WTC11 (cell line): ENCODE measurements around the gene KCNG4. TPM values are rescaled to one million over a fixed set of nuclear protein-coding genes. Genes with fewer than 3 reads are reported as not detected.

Experiments
- ATAC-seq: fragments of 200-7000 bp; cut with Tn5 transposase; 2 replicates; pipeline ENCODE4 v1.10.0; 2021; ENCODE audit warnings: mild to moderate bottlenecking, moderate library complexity
- CTCF ChIA-PET: fragments of 300-600 bp; sonication (Branson Sonifier 250); formaldehyde crosslinking; loops from one replicate; lab custom pipeline; 2021; ENCODE audit warnings: antibody characterized with exemption; lab: Charles Lee
- POLR2A ChIA-PET: fragments of 350-600 bp; sonication (Branson Sonifier 250); formaldehyde crosslinking; loops from one replicate; lab custom pipeline; 2021; ENCODE audit warnings: antibody characterized with exemption; lab: Charles Lee
- DNase-seq: peaks from one replicate; pipeline ENCODE4 v3.0.0; 2021; ENCODE audit warnings: low spot score
- H3K27ac Mint-ChIP-seq: 2 replicates; pipeline ENCODE4 v1.8.0; 2021; ENCODE audit warnings: mixed read lengths
- H3K27me3 Mint-ChIP-seq: 2 replicates; pipeline ENCODE4 v1.8.0; 2021; ENCODE audit warnings: low read depth, mild to moderate bottlenecking, moderate library complexity, mixed read lengths
- H3K36me3 Mint-ChIP-seq: 2 replicates; pipeline ENCODE4 v1.8.0; 2021; ENCODE audit warnings: mixed read lengths
- H3K4me1 Mint-ChIP-seq: 2 replicates; pipeline ENCODE4 v1.8.0; 2022; ENCODE audit warnings: mixed read lengths
- H3K4me3 Mint-ChIP-seq: 2 replicates; pipeline ENCODE4 v1.8.0; 2021; ENCODE audit warnings: mild to moderate bottlenecking, moderate library complexity, mixed read lengths
- H3K9me3 Mint-ChIP-seq: 2 replicates; pipeline ENCODE4 v1.8.0; 2021; ENCODE audit warnings: mixed read lengths
- CDX4 ChIP-seq: fragments of 250-450 bp; sonication (Bioruptor Pico); IDR thresholded peaks from 2 replicates; pipeline ENCODE4 v1.9.0; 2021; ENCODE audit warnings: moderate library complexity, mild to moderate bottlenecking, inconsistent platforms, borderline replicate concordance
- ELF4 ChIP-seq: sonication (generic); formaldehyde crosslinking; IDR thresholded peaks from 2 replicates; pipeline ENCODE4 v1.8.1; 2022; ENCODE audit warnings: low read depth, mild to moderate bottlenecking, moderate library complexity, missing genetic modification reagents
- EMX1 ChIP-seq: fragments of 250-450 bp; sonication (Bioruptor Pico); IDR thresholded peaks from 2 replicates; pipeline ENCODE4 v1.8.0; 2021; ENCODE audit warnings: mild to moderate bottlenecking
- FOXP1 ChIP-seq: sonication (generic); formaldehyde crosslinking; IDR thresholded peaks from 2 replicates; pipeline ENCODE4 v1.8.0; 2022; ENCODE audit warnings: missing genetic modification reagents, mild to moderate bottlenecking, moderate library complexity, borderline replicate concordance
- FOXP4 ChIP-seq: sonication (generic); formaldehyde crosslinking; IDR thresholded peaks from 2 replicates; pipeline ENCODE4 v1.8.0; 2022; ENCODE audit warnings: mild to moderate bottlenecking, missing genetic modification reagents
- GTF2I ChIP-seq: fragments of 250-450 bp; sonication (Bioruptor Pico); conservative IDR thresholded peaks from 2 replicates; pipeline ENCODE4 v1.4.0; 2021; ENCODE audit warnings: mild to moderate bottlenecking
- JUN ChIP-seq: sonication (generic); formaldehyde crosslinking; IDR thresholded peaks from 2 replicates; pipeline ENCODE4 v1.8.0; 2023; ENCODE audit warnings: mild to moderate bottlenecking, missing genetic modification reagents
- MAX ChIP-seq: sonication (generic); formaldehyde crosslinking; IDR thresholded peaks from 2 replicates; pipeline ENCODE4 v1.8.0; 2022; ENCODE audit warnings: mild to moderate bottlenecking, missing genetic modification reagents
- MYBL2 ChIP-seq: sonication (generic); formaldehyde crosslinking; IDR thresholded peaks from 2 replicates; pipeline ENCODE4 v1.8.1; 2023; ENCODE audit warnings: mild to moderate bottlenecking, moderate library complexity, missing genetic modification reagents
- SOX15 ChIP-seq: fragments of 250-450 bp; sonication (Bioruptor Pico); IDR thresholded peaks from 2 replicates; pipeline ENCODE4 v1.9.0; 2021; ENCODE audit warnings: mild to moderate bottlenecking
- TEAD4 ChIP-seq: sonication (generic); formaldehyde crosslinking; IDR thresholded peaks from 2 replicates; pipeline ENCODE4 v1.8.0; 2022; ENCODE audit warnings: mild to moderate bottlenecking, missing genetic modification reagents
- USF2 ChIP-seq: sonication (generic); formaldehyde crosslinking; IDR thresholded peaks from 2 replicates; pipeline ENCODE4 v1.8.1; 2023; ENCODE audit warnings: mild to moderate bottlenecking, missing genetic modification reagents, moderate library complexity
- ZNF138 ChIP-seq: sonication (generic); formaldehyde crosslinking; conservative IDR thresholded peaks from 2 replicates; pipeline ENCODE4 v1.8.1; 2022; ENCODE audit warnings: mild to moderate bottlenecking, moderate library complexity, missing genetic modification reagents
- ZNF281 ChIP-seq: sonication (generic); formaldehyde crosslinking; IDR thresholded peaks from 2 replicates; pipeline ENCODE4 v1.8.0; 2023; ENCODE audit warnings: mild to moderate bottlenecking, missing genetic modification reagents
- ZNF317 ChIP-seq: sonication (generic); formaldehyde crosslinking; IDR thresholded peaks from 2 replicates; pipeline ENCODE4 v1.8.1; 2023; ENCODE audit warnings: low read depth, mild to moderate bottlenecking, moderate library complexity, missing genetic modification reagents, borderline replicate concordance
- ZNF416 ChIP-seq: fragments of 250-450 bp; sonication (Bioruptor Pico); IDR thresholded peaks from 2 replicates; pipeline ENCODE4 v1.9.0; 2021; ENCODE audit warnings: mild to moderate bottlenecking, inconsistent platforms
- ZNF671 ChIP-seq: fragments of 250-450 bp; sonication (Bioruptor Pico); IDR thresholded peaks from 2 replicates; pipeline ENCODE4 v1.8.0; 2021; ENCODE audit warnings: mild to moderate bottlenecking
- total RNA-seq: library from RNA; stranded (reverse); gene quantifications from 3 replicates; pipeline ENCODE4 v1.2.3, GENCODE V29; 2021
- TF ChIP-seq, protein P1 (sequence below): sonication (generic); formaldehyde crosslinking; IDR thresholded peaks from 2 replicates; pipeline ENCODE4 v1.8.0; 2022; ENCODE audit warnings: mild to moderate bottlenecking, missing genetic modification reagents
- TF ChIP-seq, protein P2 (sequence below): sonication (generic); formaldehyde crosslinking; IDR thresholded peaks from 2 replicates; pipeline ENCODE4 v1.8.1; 2022; ENCODE audit warnings: mild to moderate bottlenecking, moderate library complexity, missing genetic modification reagents
- TF ChIP-seq, protein P3 (sequence below): sonication (generic); formaldehyde crosslinking; conservative IDR thresholded peaks from 2 replicates; pipeline ENCODE4 v1.8.1; 2022; ENCODE audit warnings: mild to moderate bottlenecking, missing genetic modification reagents
- TF ChIP-seq, protein P4 (sequence below): sonication (generic); formaldehyde crosslinking; IDR thresholded peaks from 2 replicates; pipeline ENCODE4 v1.8.1; 2023; ENCODE audit warnings: mild to moderate bottlenecking, missing genetic modification reagents, borderline replicate concordance

The KCNG4 gene
- total RNA-seq, 1 experiment from 2014 or later: not detected

DNA sequence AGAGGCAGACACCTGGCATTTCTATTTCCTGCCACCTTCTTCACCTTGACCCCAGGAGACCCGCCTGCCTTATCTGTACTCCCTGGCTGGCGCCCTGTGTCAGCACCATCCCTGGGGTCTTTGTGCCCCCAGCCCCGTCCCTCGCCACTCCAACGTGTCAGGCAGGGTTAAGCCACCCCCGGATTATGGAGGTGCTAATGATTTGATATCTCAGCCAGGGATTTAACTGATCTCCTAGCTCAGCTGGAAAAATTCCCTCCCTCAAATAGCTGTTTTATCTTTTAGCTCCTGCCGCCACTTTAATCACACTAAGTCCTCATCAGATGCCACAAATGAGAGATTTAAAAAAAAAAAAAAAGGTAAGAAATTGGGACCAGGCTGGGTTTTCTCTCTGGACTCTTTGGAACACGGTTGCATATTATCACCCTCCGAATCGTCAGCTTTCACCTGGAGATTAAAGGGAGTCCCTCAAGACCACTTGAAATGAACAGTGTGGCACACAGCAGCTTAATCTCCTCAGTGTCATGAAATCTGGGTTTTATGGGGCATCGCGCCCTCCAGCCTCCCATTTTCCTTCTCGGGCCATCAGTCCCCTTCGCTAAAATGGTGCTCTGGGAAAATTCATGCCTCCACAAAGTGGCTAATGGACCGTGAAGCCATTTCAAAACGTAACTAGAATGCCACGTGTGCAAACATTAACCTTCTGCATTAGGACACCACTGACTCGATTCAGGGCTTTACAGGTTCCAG is 28.7 kb upstream of the KCNG4 start:
- POLR2A ChIA-PET: no interaction called here
- no peak overlapping the region for H3K4me3 Mint-ChIP-seq
- CTCF ChIA-PET: interaction anchor here (0.6 to 1.1 kb wide), 2 partner anchors 82 to 225 kb away, joined by 3 to 4 read pairs; partner anchors contain the start of gene TAF1C
- no peaks in the 10 kb centered on the region for H3K36me3 Mint-ChIP-seq
- ATAC-seq (no peak), DNase-seq (no peak)
- no peaks in the 10 kb centered on the region for H3K4me1 Mint-ChIP-seq
- H3K27me3 Mint-ChIP-seq: no peaks in the 10 kb centered on the region
- no peaks in the 10 kb centered on the region for H3K9me3 Mint-ChIP-seq
- no peak overlapping the region for H3K27ac Mint-ChIP-seq
- no peak for TF ChIP-seq FOXP1 (CRISPR knock-in tag)
- no peak for TF ChIP-seq MAX (CRISPR knock-in tag)
- TF ChIP-seq EMX1 (CRISPR knock-in tag): no peak
- no peak for TF ChIP-seq ZNF281 (CRISPR knock-in tag)
- TF ChIP-seq GTF2I (CRISPR knock-in tag): no peak
- no peak for TF ChIP-seq MYBL2 (CRISPR knock-in tag)
- no peak for TF ChIP-seq ZNF138
- TF ChIP-seq ELF4 (CRISPR knock-in tag): no peak
- no peak for TF ChIP-seq TEAD4 (CRISPR knock-in tag)

- DNase-seq (no peak), ATAC-seq (no peak)
- TF ChIP-seq, protein P1, sequence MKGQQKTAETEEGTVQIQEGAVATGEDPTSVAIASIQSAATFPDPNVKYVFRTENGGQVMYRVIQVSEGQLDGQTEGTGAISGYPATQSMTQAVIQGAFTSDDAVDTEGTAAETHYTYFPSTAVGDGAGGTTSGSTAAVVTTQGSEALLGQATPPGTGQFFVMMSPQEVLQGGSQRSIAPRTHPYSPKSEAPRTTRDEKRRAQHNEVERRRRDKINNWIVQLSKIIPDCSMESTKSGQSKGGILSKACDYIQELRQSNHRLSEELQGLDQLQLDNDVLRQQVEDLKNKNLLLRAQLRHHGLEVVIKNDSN: no peak
- TF ChIP-seq, protein P2, sequence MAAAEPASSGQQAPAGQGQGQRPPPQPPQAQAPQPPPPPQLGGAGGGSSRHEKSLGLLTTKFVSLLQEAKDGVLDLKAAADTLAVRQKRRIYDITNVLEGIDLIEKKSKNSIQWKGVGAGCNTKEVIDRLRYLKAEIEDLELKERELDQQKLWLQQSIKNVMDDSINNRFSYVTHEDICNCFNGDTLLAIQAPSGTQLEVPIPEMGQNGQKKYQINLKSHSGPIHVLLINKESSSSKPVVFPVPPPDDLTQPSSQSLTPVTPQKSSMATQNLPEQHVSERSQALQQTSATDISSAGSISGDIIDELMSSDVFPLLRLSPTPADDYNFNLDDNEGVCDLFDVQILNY (CRISPR knock-in tag): no peak
- TF ChIP-seq FOXP4 (CRISPR knock-in tag) (no peak), ZNF317 (no peak), SOX15 (CRISPR knock-in tag) (no peak), USF2 (CRISPR knock-in tag) (no peak), ZNF671 (no peak), CDX4 (no peak), JUN (no peak), ZNF416 (no peak)
- TF ChIP-seq, protein P3, sequence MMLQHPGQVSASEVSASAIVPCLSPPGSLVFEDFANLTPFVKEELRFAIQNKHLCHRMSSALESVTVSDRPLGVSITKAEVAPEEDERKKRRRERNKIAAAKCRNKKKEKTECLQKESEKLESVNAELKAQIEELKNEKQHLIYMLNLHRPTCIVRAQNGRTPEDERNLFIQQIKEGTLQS: no peak
- TF ChIP-seq, protein P4, sequence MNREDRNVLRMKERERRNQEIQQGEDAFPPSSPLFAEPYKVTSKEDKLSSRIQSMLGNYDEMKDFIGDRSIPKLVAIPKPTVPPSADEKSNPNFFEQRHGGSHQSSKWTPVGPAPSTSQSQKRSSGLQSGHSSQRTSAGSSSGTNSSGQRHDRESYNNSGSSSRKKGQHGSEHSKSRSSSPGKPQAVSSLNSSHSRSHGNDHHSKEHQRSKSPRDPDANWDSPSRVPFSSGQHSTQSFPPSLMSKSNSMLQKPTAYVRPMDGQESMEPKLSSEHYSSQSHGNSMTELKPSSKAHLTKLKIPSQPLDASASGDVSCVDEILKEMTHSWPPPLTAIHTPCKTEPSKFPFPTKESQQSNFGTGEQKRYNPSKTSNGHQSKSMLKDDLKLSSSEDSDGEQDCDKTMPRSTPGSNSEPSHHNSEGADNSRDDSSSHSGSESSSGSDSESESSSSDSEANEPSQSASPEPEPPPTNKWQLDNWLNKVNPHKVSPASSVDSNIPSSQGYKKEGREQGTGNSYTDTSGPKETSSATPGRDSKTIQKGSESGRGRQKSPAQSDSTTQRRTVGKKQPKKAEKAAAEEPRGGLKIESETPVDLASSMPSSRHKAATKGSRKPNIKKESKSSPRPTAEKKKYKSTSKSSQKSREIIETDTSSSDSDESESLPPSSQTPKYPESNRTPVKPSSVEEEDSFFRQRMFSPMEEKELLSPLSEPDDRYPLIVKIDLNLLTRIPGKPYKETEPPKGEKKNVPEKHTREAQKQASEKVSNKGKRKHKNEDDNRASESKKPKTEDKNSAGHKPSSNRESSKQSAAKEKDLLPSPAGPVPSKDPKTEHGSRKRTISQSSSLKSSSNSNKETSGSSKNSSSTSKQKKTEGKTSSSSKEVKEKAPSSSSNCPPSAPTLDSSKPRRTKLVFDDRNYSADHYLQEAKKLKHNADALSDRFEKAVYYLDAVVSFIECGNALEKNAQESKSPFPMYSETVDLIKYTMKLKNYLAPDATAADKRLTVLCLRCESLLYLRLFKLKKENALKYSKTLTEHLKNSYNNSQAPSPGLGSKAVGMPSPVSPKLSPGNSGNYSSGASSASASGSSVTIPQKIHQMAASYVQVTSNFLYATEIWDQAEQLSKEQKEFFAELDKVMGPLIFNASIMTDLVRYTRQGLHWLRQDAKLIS (CRISPR knock-in tag): no peak
- H3K4me3 Mint-ChIP-seq: no peak overlapping the region
- ChIA-PET POLR2A (no interaction called here), CTCF (interaction anchor here (1.6 to 1.8 kb wide), 3 partner anchors 10 to 80 kb away, joined by 3 to 8 read pairs (median 7); partner anchors contain the start of gene TAF1C)
- peaks cover 3% of the 10 kb centered on the region for H3K9me3 Mint-ChIP-seq
- H3K36me3 Mint-ChIP-seq: no peaks in the 10 kb centered on the region
- H3K27me3 Mint-ChIP-seq: no peaks in the 10 kb centered on the region
- no peak overlapping the region for H3K27ac Mint-ChIP-seq
- H3K4me1 Mint-ChIP-seq: no peaks in the 10 kb centered on the region
These were observed 27.6 kb upstream of the KCNG4 start for GRCh38 chr16:84267380-84267779.
